GM12891 (cell line): ENCODE results near the gene VPS33A.

Experiments used
- DNase-seq: peaks from one replicate; pipeline ENCODE4 v3.0.0; 2011; ENCODE audit warnings: low spot score; ENCODE audit not compliant: insufficient read length
- FAIRE-seq: peaks from 2 replicates; lab custom pipeline; 2011; peaks lifted over from hg19 to GRCh38; lab: Jason Lieb, UNC
- PAX5 ChIP-seq: IDR thresholded peaks from 2 replicates; pipeline ENCODE4 v1.6.1; 2011; ENCODE audit warnings: low read length, moderate library complexity, mild to moderate bottlenecking; ENCODE audit not compliant: insufficient read depth, severe bottlenecking
- POLR2A ChIP-seq: IDR thresholded peaks from 2 replicates; pipeline ENCODE4 v1.6.1; 2011; ENCODE audit warnings: low read depth, low read length, control low read depth
- POLR2AphosphoS5 ChIP-seq: IDR thresholded peaks from 2 replicates; pipeline ENCODE4 v1.6.1; 2011; ENCODE audit warnings: low read depth, low read length, control low read depth
- POU2F2 ChIP-seq: IDR thresholded peaks from 2 replicates; pipeline ENCODE4 v1.6.1; 2011; ENCODE audit warnings: low read depth, mild to moderate bottlenecking, control low read depth, low read length, moderate library complexity
- SPI1 ChIP-seq: IDR thresholded peaks from 2 replicates; pipeline ENCODE4 v1.6.1; 2011; ENCODE audit warnings: low read depth, low read length, control low read depth
- TAF1 ChIP-seq: IDR thresholded peaks from 2 replicates; pipeline ENCODE4 v1.6.1; 2011; ENCODE audit warnings: low read depth, low read length, control low read depth

Gene VPS33A

DNA sequence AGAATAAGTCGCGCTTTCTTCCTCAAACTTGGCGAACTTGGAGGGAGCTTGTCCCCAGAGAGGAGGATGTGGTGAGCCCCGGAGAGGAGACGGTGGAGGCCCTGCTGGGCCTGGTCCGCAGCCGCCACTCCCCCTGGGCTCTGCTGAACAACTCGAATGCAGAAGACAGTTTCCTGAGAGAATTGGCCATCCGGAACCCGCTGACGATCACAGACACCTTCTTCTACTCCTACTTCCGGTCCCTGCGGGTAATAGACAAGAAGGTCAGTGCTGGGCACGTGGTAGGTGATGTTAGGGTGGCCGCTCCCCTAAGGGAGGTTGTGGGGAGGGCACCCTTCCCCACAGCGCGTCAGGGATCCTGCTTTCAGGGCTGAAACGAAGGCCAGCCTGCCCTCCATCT, 81.8 kb downstream of the VPS33A start:
- peak; percentile 44 for DNase-seq
- no peak for TF ChIP-seq SPI1
- peak; percentile 65 for TF ChIP-seq PAX5
- FAIRE-seq, result no peak

DNA sequence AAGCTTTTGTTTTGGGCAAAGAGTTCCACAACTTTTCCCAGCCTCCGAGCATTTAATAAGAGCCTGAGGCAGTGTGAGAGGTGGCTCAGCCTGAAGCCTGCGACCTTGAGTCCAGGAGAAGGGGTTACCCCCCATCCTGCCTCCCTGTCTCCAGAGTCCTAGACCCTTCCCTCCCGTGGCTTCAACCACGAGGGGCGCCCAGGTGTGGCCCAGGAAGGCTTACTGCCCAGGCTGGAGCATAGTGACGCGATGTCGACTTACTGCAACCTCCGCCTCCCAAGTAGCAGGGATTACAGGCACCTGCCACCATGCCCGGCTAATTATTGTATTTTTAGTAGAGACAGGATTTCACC, 82.7 kb downstream of the VPS33A start:
- TF ChIP-seq POLR2AphosphoS5 (no peak), POLR2A (no peak), SPI1 (no peak), PAX5 (no peak), POU2F2 (no peak), TAF1 (no peak)
- DNase-seq, result no peak
- FAIRE-seq, result no peak

DNA sequence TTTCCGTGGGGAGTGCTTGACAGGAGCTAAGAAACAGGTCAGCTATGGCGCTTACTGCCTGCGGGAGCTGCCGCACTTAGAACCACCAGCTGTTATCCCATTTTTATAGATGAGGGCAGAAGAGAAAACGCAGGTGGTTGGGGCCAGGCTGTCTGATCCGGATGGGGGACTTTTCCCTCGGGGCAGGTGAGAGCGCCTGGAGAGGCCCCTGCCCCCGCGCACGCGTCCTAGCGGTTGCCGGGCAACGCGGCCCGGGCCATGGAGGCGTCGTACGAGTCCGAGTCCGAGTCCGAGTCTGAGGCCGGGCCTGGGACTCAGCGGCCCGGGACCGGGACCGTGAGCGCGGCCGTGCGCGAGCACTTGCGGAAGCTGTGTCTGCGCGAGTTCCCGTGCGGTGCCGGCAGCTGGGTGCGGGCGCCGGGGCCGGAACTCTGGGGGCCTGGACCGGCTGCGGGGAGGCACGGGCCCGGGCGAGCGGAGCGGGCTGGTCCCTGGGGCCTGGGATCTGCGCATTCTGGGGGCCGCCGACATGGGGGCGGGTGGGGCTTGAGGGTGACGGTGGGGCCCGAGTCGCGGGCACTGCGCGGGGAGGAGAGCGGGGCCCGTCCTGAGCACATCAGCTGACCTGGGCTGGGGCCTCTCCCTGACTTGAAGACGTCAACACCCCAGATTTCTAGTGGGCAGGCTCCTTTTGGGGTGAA, 83.3 kb downstream of the VPS33A start, which contains the start of gene LRRC43:
LRRC43 (plus strand) TSS at position 237 of the 701 bp plus-strand sequence; CDS start at position 259, 22 bp downstream.
- FAIRE-seq, result no peak
- DNase-seq, result peak; percentile 59
- TF ChIP-seq POU2F2, result no peak
- TF ChIP-seq TAF1, result no peak
- no peak for TF ChIP-seq POLR2AphosphoS5
- TF ChIP-seq PAX5, result no peak
- no peak for TF ChIP-seq SPI1
- no peak for TF ChIP-seq POLR2A
